HG03196 (cell line): ENCODE data around the gene RFLNA.

Experiments
- ATAC-seq: cut with Tn5 transposase; IDR thresholded peaks from one replicate; pipeline ENCODE4 v1.9.1; 2021; ENCODE audit not compliant: unreplicated experiment

Gene RFLNA, protein sequence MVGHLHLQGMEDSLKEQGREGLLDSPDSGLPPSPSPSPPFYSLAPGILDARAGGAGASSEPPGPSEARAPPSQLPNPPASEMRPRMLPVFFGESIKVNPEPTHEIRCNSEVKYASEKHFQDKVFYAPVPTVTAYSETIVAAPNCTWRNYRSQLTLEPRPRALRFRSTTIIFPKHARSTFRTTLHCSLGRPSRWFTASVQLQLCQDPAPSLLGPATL

GRCh38 chr12:124294780-124295341 lies at the start of gene RFLNA:
TSS of gene RFLNA (plus strand) at chr12:124295093. CDS start at chr12:124295430, 337 bp downstream.
- ATAC-seq = no peak

DNA sequence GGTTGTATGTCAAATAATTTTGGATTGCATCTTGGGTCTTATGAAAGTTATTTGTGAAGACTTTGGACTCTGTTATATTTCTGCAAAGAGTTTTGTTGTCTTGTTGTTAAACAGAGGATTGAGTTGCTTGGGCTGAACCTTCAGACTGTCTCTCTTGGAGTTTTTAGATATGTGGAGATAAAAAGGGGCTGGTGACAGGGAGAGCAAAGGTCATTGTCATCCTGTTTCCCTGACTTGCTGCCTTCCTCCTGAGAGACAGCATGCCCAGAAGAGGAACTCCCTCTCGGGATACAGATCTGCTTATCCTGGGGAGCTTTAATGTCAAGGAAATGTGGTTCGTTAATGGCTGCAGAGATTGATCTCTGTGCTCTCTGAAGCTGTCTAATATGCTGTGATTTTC lies 47.6 kb upstream of the RFLNA start:
- no peak for ATAC-seq

DNA sequence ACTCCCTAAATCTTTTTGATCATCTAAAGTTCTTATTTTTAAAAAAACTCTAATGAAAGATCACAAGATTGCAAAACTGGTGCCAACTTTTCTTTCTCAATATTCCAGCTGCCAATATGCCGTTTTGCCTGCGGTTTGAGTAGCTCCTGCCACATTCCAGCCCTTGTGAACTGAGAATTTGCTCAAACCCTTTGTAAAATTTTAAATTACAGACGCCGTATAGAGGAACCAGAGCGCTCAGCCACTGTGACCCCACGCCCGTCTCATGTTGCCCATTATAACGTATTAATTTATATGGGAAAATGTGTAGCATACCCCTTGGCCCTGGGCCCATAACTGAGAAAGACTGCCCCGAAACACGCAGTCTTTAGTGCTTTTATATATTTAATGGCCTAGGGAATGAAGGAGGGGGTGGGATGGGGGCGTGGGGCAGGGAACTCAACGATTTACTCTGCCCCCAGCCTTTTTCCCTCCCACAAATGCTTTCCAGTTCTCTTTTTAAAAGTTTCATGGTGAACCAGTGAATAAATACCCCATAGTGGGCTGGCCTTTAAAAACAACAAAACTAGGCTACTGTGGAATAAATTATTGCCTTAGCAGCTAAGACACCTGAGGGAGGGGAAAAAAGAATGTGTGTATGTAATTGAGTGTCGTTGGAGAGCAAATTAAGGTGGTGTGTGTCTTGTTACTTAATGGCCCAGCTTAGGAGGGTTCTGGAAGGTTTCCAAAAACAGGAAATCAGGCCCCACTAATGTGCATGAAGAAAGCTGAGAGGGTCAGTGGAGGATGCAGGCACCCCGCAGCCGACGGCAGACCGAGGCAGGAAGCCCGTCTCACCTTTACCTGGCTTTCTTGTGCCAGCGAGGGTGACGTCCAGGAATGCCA lies 45.7 kb upstream of the RFLNA start:
- no peak for ATAC-seq

DNA sequence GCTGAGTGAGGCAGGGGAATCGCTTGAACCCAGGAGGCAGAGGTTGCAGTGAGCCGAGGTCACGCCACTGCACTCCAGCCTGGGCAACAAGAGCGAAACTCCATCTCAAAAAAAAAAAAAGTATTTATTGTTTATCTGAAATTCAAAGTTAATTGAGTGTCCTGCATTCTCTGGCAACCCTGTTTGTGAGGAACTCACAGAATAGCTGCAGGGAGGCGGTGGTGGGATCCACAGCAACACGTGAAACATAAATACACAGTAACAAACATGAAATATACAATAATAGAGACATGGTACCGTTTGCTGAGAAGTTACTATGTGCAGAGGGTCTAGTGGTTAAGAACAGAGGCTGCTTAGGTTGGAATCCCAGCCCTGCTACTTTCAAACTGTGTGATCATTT lies 43.7 kb upstream of the RFLNA start:
- no peak for ATAC-seq

- ATAC-seq = no peak
These were observed 41.9 kb upstream of the RFLNA start for GRCh38 chr12:124252964-124253363.

- ATAC-seq = no peak
These were observed 40.8 kb upstream of the RFLNA start for GRCh38 chr12:124254126-124254525.

DNA sequence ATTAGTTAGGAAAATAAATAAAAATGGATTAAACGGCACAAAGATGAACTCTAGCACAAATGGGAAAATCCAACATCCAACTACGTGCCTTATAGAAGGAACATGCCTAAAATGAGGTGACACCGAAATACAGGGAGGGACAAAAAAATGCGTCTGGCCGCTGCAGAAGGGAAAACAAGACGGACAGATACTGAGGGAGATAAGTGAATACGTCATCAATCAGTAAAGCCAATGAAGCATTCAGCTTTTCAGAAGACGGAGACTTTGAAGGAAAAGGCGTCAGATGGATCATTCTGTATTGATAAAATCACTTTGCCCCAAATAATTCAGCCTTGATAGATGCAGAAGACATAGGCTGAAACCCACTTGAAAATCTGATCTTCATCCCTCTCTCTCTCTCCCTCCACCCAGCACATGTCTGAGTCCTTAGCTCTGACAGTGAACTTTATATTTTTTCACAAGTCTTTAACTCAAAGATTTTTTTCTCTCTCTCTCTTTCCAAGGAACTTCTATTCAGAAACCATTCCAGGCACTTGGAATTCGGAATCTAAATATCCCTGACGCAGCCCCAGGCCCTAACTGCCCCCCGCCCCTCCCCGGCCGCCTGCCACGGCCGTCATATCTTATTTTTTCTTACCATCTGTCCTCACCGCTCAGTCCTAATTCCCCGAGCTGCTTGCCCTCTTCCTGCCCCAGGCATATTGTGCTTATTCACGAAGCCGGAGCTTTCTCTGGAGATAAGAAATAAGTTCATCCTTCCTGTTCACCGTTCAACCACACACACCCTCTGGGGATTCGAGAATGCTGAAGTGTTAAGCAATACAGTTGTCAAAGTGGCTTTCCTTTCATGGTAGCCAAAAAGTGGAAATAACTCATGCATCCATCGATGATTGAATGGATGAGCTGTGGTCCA lies 35.5 kb upstream of the RFLNA start:
- ATAC-seq = no peak

DNA sequence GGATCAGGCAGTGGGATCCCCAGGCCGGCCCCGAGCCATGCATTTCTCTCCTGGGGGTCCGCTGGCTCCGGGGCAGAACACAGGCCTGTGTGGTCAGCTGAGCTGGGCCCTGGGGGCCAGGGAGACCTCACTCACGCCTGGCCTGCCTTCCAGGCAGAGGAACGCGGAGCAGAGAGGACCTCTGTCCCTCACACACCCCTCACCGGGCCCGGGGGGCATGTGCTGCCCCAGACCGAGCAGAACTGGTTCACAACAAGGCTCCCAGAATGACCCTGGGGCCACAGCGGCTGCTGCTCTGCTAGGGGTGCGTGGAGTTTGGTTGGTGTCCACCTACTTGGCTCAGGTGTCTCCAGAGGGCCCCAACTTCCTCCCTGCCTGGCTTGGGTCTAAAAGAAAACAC lies 33.0 kb upstream of the RFLNA start:
- no peak for ATAC-seq

- no peak for ATAC-seq
These were observed 30.7 kb upstream of the RFLNA start for GRCh38 chr12:124264089-124264795.

DNA sequence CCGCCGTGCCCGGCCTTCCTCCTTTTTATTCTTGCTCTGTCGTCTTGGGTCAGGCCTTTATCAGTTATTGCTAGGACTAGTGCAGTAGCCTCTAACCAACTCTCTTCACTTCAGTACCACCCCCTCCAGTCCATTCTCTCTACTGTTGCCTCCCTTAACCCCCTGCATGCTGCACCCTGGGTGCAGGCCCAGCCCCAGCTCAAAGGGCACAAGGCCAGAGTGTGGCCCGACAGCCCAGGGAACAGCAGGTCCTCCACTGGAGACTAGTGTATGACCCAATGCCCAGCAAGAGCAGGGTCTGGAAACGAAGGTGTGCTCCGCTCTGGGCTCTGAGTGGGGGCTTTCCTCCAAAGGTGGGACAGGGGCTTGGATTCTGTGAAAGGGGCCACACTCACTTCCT lies 30.0 kb upstream of the RFLNA start:
- no peak for ATAC-seq

DNA sequence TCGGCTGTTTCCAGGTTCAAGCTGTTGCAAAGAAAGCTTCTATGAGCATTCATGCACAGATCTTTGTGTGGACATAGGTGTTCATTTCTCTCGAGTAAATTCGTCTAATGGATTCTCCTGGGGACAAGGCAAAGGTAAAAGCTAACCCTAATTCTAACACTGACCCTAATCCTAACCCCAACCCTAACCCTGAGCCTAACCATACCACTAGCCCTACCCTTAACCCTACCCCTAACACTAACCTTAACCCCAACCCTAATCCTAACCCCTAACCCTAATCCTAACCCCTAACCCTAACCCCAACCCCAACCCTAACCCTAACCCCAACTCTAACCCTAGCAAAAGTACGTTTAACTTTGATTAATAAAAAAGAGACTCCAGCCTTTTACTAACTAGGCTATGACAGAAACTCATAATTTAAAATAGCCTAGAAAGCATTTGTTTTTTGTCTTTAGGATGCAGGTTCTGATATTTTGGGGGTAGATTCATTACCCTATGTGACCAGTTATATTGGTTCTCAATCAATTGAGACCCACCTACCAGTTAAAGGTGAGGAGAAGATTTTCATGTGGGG lies 27.6 kb upstream of the RFLNA start:
- no peak for ATAC-seq

- no peak for ATAC-seq
These were observed 24.2 kb upstream of the RFLNA start for GRCh38 chr12:124270671-124271070.

DNA sequence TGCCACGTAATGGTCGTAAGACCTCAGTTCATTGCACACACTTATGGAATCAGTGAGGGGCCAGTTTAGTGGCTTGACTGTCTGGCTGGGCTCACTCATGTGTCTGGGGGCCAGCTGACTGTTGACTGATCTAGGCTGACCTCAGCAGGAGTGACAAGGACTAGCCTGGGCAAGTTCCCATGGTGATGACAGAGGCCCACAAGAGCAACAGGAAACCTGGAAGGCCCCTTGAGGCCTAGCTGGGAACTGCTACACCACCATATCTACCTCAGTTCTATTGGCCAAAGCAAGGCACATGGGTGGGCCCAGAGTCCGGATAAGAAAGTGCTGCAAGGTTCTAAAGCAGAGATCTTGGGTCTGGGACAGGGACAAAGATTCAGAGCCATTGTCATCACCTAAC lies 21.3 kb upstream of the RFLNA start:
- ATAC-seq = peak; percentile 70

DNA sequence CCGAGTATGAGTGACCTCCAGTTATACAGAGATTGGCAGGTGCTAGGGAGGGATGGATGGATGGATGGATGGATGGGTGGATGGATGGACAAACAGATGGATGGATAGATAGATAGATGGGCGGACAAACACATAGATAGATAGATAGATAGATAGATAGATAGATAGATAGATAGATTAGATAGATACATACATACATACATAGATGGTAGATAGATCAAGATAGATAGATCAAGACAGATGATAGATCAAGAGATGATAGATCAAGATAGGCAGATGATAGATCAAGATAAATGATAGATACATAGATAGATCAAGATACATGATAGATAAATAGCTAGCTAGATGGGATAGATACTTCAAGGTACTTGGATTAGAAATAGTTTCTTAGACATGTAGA lies 18.6 kb upstream of the RFLNA start:
- no peak for ATAC-seq

- ATAC-seq = no peak
These were observed 17.3 kb upstream of the RFLNA start for GRCh38 chr12:124277394-124278241.

- ATAC-seq = no peak
These were observed 16.3 kb upstream of the RFLNA start for GRCh38 chr12:124278389-124279101.

DNA sequence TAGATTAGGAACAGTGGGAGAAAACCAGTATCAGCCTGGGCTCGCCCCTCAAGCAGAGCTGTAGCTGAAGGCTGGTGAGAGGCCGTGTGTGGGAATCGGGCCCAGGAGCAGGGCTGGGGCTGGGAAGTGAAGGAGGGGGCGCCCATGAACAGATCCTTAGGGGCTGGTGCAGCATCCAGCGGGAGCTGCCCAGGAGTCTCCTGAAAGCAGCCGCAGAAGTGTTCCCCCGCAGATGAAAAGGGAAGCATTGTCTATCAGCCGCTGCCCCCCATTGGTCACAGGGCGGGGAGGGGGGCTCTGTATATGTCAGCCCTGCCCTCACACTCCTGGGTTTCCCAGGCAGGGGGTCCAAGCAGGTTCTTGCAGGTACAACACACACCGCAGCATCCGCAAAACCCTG lies 15.6 kb upstream of the RFLNA start:
- ATAC-seq = no peak

DNA sequence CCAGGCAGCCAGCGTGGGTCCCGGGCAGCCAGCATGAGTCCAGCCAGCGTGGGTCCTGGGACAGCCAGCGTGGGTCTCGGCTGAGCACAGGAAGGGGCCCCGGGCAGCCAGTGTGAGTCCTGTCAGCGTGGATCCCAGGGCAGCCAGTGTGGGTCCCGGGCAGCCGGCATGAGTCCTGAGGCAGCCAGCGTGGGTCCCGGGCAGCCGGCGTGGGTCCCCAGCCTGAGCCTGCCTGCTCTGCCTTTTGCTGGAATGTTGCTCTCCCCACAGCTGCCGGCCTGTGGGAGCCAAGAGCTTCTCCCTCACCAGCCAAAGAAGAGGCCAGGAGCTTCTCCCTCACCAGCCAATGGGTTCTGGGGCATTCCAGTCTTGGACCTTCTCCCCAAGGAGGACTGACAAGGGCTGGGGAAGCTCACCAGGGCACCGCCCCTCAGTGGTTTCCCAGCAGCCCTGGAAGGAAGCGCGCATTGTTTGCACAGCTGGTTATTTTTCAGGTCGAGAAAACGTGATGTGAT lies 15.0 kb upstream of the RFLNA start:
- ATAC-seq = no peak
